Effector CD8-positive, alpha-beta T cell (primary cell): Measurements from ENCODE around the gene TAF13.
A peak's percentile ranks its signal among the peaks of the same experiment; 100 is the strongest.

ENCODE experiments used
- DNase-seq: peaks from one replicate; lab custom pipeline; 2025; lab: John Stamatoyannopoulos, UW
- total RNA-seq, 4 experiments: gene quantifications; one replicate each; lab custom pipeline; 2026; lab: John Stamatoyannopoulos, UW

Gene TAF13, protein sequence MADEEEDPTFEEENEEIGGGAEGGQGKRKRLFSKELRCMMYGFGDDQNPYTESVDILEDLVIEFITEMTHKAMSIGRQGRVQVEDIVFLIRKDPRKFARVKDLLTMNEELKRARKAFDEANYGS
- total RNA-seq, result 9.8 to 15.5 (median 13.3) reads per million in 4 experiments

DNA sequence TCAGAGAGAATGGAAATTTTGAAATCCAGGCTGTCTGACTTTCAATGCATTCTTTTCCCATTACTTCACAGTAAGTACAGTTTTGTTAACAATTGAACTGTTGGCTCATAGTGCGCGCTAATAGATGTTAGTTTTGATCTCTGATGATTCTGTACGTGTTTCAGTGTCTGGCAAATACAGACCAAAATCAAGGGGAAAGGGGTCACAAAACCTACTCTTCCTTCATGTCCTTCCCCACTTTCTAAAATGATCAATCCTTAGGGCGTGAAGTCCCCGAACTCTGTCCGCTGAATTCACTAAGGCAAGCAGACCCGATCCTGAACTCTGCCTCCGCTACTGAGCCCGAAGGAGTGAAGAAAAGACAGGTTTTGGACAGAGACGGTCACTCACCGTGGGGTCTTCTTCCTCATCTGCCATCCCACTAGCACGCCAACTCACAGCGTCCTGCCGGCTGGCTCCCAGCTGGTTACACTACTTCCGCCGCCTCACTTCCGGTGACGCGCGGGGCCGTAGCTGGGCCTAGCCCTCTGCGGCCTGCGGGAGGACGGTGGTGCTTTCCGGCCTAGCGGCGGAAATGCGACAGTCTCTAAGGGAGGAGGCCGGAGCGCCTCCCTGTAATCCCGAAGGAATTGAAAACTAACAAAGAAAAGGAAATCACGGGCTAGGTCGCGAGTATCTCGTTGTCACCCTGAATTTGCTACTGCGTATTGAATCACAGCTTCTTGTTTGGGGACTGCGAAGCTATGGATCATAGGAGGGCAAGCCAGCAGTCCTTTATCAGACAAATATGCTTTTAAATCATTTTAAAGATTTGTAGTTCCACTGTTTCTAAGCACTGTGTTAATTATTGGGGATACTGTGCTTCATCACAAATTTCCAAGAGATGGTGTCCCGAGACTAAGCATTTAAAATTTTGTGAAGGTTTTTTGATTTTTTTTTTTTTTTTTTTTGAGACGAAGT, at the start of gene TAF13:
Gene TAF13 (minus strand): TSS at position 473 of the 960 bp plus-strand sequence. CDS start 56 bp downstream, at position 417.
- peak; percentile 74 for DNase-seq

DNA sequence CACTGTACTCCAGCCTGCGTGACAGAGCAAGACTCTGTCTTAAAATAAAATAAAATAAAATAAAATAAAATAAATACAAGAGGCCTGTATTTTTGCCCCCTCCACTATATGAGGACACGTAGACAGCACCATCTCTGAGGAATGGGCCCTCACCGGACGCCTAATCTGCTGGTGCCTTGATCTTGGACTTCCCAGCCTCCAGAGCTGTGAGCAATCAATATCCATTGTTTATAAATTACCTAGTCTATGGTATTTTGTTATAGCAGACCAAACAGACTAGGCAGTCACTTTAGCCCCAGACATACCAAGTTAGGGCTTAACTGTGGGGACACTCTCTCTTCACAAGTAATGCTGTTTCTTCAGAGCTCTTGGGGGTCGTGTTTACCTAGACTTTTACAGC, 44.6 kb upstream of the TAF13 start:
- no peak for DNase-seq

DNA sequence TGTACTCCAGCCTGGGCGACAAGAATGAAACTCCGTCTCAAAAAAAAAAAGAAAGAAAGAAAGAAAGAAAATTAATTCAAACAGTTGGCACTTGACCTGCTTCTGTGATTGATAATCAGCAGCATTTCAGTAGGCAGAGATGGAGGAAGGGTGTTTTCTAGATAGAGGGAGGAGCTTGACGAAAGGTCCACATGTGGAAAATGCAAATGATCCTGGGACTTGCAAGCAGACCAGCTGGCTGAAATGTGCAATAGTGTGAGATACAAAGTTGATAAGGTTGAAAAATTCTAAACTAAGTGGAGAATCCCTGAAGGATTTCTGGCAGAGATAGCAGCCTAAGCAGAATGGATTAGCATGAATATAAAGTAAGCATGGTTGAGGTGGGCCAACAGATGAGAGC, 42.3 kb upstream of the TAF13 start:
- no peak for DNase-seq

DNA sequence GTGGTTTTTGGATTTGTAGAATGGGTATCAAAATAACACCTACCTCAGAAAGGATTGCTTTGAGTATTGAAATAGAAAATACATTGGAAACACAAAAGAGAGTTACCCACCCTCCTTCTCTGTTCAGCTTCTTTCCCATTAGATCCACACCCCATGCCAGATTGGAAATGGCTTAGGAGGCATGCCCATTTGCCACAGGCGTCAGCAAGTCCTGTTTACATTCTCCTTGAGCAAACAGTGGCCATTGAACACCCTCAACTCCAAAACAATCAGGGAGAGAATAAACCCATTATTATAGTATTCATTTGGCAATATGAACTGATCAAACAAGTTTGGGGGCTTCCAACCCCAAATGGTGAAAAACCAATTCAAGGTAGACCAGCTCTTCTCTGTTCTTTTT, 40.5 kb upstream of the TAF13 start:
- no peak for DNase-seq

DNA sequence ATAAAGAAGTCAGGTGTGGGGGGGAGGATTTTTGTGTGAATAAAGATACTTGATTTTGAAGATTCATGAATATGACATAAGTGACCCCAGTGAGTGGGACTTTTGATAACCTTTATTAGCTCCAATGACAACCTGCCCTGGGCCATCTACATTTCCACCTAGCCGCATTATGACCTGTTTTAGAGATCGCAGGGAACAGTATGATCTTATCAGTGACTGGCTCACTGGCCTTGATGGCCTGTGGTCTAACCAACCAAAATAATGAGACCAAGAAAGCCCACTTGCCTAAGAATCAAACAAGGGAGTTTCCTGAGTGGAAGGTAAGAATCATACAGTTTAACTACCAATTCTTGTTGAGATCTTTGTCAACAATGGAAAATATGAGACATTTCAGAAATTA, 39.9 kb upstream of the TAF13 start:
- DNase-seq, result no peak

DNA sequence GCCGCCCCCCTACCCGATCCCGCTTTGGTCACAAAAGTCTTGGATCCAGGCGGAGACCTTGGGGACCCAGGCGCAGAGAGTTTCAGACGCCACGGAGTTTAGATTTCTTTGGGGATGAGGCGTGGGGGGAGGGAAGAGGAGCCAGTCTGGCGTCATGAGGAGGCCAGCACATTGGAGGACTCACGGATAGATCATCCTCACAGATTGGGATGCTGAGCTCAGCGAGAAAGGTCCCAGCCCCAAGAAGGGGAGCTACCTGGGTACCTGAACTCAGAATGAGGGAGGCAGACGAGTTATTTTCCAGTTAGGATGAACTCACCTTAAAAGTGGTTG, 38.5 kb upstream of the TAF13 start:
- no peak for DNase-seq

DNA sequence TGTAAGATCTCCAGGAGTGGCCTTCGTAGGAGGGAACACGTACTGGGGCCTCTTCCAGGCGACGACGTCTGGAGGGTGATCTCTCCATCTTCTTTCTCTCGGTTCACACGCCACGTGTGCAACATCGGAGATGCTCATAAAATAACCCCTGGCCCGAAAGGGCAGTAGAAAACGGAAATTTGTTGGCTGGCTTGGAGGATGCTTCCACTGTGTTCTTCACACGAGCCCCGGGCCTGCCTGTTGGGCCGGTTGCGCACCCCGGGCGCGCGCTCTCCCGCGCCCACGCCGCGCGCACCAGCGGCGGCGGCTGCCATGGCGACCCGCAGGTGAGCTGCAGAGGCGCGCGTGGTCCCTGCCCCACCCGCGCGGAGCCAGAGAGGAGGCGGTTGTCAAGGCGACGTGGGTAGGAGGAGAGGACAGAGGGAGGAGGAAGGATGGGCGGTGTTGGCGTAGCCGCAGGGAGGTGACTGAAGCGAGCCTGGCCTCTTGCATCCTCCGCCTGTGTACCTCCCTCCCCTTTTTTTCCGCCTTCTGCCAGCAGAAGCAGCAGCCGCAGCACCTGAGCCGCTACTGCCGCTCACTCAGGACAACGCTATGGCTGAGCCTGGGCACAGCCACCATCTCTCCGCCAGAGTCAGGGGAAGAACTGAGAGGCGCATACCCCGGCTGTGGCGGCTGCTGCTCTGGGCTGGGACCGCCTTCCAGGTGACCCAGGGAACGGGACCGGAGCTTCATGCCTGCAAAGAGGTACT, 38.0 kb upstream of the TAF13 start, which contains the start of gene ELAPOR1:
Gene ELAPOR1 (plus strand): TSS at position 526 of the 752 bp plus-strand sequence. CDS start 69 bp downstream, at position 595.
- peak; percentile 77 for DNase-seq

DNA sequence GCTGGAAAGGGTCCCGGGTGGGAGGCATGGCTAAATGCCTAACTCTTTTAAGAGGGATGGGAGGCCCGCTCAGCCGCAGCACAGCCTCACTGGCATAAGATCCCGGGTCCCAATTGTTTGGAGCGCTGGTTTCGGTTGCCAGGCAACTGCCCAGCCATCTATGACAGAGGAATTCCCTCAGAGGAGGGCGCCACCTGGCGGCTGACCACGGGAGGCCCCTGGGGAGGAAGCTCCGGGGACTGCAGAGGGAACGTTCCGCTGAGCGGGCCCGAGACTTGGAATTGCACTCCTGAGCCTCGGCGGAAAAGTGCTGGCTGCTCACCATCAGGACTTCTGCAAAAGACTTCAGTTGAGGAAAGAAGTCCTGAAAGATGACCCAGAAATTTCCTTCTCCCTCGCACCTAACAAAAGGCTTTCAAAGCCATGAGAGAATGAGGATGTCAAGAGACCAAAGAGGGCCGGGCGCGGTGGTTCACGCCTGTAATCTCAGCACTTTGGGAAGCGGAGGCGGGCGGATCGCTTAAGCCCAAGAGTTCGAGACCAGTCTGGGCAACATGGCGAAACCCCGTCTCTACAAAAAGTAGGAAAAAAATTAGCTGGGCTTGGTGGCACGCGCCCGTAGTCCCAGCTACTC, 37.0 kb upstream of the TAF13 start:
- peak; percentile 83 for DNase-seq

DNA sequence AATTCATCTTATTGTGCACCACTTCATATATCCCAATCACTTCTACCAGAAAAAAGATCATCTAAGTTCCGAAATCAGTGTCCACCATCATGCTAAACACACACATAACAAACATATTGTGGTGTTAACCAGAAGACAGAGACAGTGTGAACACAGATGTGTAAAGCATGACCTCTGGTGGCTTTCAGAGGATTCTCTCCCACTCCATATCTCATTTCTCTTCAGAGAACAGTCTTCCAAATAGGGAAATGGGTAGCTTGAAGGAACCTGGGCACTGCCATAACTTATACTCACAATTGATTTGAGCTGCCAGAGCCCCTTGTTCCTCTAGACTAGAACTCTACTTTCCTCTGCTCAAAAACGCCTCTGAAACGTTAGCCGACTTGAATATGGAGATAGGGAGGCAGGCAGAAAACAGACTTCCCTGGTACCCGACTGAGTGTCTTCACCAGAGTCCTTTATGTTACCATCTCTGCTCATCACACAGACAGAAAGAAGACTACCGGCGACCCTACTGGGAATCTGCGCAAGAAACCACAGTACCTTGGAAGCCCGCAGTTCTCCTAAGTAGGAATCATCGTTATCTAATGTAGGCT, 36.4 kb upstream of the TAF13 start:
- no peak for DNase-seq

DNA sequence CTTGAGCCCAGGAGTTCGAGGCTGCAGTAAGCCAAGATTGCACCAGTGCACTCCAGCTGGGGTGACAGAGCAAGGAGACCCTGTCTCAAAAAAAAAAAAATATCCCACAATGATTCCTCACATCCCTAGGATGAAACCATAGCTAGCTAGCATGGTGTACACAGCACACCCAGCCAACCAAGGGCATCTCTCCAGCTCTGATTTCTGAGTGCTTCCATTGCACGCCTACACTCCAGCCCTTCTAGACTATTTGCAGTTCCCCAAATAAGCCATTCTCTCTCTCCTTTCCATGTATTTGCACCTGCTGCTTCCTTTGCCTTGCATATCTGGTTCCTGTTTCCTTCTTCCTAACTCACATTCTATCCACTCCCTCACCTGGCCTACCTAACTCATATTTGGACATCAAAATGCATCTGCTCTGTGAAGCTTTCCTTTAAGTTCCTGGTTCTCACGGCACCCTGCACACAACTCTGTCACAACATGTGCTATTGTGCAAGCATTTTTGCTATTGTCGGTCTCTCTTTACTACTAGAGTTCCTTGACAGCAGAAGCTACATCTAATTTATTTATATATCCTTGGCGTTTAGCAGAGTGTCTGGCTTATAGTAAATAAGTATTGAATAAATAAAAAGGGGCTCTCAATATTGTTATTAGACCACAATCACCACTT, 35.7 kb upstream of the TAF13 start:
- DNase-seq, result no peak

DNA sequence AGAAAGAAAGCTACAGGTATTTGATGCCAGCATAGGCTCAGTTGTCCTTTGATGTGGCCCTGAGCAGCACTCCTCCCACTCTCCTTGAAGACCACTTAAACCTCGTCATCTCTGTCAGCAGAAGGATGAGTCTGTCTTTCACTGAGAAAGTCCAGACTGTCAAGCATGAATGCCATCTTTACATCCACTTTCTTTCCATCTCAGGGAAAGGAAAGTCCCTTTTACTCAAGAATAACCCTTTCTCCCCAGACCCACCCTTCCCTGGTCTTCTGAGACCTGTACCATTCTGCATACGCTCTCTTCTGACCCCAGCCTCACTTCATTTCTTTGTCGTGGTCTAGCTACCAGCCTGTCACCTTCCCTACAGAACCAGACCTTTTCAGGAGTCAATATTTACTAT, 34.1 kb upstream of the TAF13 start:
- DNase-seq, result no peak

DNA sequence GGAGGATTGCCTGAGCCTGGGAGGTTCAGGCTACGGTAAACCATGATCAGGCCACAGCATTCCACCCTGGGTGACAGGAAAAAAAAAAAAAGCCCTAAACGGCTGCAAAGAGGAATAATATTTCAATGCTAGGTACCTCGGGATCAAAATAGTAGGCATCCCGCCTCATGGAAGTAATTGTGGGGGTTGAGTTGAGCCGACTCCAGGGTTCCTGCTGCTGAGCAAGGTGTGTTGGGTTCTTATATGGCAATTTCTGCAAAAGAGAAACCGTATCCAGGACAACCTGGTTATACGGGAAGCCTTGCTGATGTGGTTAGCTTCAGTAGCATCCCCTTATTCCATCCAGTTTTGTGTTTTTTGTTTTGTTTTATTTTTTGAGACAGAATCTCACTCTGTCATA, 32.0 kb upstream of the TAF13 start:
- no peak for DNase-seq

DNA sequence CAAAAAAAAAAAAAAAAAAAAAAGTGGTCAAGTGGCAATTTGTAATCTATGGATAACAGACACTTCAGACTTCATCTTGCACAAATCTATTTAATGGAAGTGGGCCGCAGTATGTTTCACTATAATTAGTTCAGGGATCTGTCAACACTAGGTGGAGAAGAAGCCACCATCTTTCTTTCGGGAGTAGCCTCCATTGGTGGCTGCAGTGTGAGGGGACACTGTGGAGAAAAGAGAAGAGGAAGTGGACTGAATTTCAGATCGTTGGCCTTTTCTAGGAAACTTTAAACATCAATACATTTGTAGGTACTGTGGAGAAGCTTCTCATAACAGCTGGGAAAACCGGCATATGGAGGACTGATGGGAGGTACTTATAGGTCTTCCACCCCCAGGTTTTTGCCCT, 30.1 kb upstream of the TAF13 start:
- no peak for DNase-seq

DNA sequence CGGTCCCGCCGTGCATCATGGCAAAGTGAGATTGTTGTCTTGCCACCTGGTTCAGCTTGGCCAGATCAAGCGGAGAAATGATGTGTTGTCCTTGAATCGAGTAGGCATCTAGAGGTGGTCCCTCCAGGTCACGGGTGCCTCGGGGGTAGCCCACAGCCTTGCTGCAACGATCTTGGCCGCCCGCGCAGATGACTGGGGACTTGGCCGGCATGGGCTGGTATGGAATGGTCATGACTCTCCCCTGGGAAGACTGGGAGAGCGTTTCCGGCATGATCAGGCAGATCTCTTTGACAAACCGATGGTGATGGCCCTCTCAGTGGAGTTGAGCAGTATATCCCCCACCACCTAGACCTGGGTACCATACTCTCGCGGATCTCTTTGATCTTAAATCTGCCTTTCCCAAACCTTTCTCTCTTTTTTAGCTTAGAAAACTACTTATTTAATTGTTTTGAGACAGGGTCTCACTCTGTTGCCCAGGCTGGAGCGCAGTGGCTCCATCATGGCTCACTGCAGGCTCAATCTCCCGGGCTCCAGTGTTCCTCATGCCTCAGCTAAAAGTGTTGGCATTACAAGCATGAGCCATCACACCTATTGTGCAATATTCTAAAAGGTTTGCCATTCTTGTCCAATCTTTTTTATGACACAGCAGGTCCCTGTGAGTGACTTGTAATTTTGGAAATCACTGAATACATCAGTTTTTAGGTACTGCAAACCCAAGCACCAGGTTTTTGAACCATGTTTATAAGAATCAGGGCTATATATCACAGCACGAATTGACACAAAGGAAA, 28.8 kb upstream of the TAF13 start:
- DNase-seq, result no peak

DNA sequence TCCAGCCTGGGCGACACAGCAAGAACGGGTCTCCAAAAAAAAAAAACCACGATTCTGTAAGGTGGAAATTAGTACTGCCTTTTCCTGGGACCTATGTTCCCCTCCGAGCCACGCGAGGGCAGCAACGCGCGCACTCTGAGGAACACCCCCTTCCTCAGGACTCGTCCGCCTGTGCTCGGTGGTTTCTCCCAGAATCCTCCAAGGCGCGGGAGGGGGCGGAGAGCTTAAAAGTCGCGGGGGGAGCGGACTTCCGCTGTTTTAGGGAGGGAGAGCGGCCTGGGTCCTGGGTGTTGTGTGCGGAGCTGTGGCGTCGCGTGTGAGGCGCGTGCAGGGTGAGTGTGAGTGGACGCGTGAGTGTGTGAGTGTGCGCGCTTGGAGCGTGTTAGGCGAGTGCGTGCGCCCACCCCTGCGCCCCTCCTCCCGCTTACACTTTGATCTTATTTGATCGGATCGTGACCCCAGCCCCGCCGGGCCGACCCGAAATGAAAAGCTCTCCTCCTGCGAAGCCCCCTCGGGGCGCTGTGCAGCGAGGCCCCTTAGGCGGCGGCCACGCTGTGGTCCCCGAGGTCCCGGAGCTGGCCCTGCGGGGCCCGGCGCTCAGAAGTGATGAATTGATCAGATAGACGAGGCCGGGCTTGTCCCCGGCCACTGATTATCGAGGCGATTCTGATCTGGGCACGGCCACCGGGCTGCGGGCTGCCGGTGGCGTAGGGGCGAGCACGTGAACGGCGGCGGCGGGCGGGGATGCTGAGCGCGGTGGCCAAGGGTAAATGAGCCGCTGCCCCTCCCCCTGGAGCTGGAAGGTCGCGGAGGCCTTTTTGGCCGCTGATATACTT, 24.4 kb upstream of the TAF13 start:
- DNase-seq, result peak; percentile 94

DNA sequence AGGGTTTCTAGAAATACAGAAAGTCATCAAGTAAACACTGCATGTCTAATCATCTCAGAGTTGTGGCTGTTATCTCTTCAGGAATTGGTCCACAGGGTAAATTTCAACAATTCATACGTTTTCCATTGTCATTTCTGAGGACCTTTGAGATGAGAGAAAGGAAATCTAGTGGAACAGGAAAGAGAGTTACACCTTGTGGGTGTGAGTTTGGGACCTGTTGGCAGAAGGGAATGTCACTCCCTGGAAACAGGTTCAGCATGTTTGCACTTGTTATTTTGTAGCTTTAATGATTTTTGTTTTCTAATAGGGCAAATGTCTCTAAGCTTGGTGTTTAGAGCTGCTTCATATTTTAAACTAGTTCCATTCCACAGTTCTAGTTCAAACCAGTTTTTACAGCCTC, 20.3 kb upstream of the TAF13 start:
- DNase-seq, result no peak

DNA sequence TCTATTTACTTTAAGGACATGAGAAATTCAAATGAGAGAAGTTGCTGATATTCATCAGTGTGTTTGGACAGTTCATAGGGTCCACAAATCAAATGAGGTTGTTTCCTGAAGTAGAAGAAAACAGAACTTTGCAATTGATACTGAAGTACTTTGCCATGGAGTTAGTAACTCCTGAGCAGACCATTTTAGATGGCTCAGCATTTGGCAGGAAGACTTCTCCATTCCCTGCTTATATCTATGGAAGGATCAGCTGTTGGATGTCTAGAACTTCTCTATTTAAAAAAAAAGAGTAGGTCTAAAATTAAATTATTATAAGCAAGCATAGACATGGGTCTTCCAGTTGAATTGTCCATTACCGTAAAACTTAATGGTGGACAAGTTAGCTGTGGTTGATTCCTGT, 19.8 kb upstream of the TAF13 start:
- no peak for DNase-seq

DNA sequence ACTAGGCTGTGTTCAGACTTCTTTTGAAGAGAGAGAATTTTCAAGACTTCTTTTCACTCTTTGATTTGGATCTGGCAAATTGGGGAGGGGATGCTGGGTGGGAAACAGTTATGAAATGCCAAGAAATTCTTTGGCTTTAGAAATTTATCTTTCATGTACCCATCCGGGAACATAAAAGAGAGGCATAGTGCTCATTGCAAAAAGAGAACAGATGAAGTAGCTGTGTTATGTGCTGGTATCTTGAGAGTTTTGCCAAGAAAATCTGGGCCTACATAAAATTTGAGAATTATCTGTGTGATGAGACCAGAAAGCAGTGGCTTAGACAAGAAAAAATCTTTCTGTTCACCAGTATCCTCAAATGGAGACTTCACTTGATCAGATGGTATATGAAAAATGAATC, 19.1 kb upstream of the TAF13 start:
- DNase-seq, result no peak

DNA sequence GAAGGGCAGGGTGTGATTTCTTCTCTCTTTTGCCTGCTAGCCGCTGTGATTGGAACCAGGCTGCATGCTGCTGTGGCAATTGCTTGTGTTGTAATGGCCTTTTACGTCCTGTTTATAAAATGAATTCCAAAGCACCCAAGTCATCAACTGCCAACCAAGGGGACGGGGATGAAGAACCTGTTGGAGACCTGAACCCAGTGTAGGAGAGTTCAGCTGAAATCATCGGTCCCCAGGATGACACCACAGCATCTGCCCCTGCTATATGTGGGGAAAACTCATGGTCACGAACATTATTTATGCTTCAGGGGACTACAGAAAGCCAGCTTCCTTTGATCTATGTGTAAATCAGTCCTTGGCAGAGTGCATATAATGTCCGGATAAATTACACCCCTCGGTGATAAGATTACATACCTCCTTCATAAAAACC, 18.6 kb upstream of the TAF13 start:
- DNase-seq, result no peak

DNA sequence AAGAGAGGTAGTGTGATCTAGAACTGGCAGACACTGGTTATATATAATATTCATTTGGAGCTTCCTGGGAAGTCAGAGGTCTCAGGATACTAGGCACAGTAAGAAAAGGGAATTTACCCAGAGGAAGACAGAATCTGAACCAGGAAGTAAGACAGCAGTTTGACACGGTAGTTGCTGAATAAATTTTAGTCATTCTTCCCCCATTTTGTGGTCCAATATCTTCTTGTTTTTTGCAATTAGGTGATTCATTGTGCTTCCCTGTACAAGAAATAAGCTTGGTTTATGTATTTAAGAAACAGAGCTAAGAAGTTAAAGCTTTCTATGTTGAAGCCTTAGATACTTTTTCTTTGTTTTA, 16.0 kb upstream of the TAF13 start:
- no peak for DNase-seq
